Activated CD4-positive, alpha-beta T cell treated with anti-CD3 and anti-CD28 coated beads, Interleukin-2, amount 10 ng/mL, durations not matched to agents 24 days and 14 days (primary cell): Measurements from ENCODE around the gene EPHA2. TPM values are rescaled to one million over a fixed set of nuclear protein-coding genes. Genes with fewer than 3 reads are reported as not detected.
A peak's percentile ranks its signal among the peaks of the same experiment; 100 is the strongest.

Experiments
- DNase-seq: peaks from one replicate; pipeline ENCODE4 v3.0.0; 2022
- H3K27ac Mint-ChIP-seq: one replicate; pipeline ENCODE4 v1.8.0; 2022; ENCODE audit warnings: mild to moderate bottlenecking, mixed read lengths
- H3K27me3 Mint-ChIP-seq: one replicate; pipeline ENCODE4 v1.8.0; 2022; ENCODE audit warnings: mixed read lengths
- H3K36me3 Mint-ChIP-seq: one replicate; pipeline ENCODE4 v1.8.0; 2022; ENCODE audit warnings: low read depth, mild to moderate bottlenecking, mixed read lengths
- H3K4me1 Mint-ChIP-seq: one replicate; pipeline ENCODE4 v1.8.0; 2021; ENCODE audit warnings: mixed read lengths
- H3K4me3 Mint-ChIP-seq: one replicate; pipeline ENCODE4 v1.8.0; 2022; ENCODE audit warnings: mild to moderate bottlenecking, moderate library complexity, mixed read lengths
- H3K9me3 Mint-ChIP-seq: one replicate; pipeline ENCODE4 v1.8.0; 2021; ENCODE audit warnings: mixed read lengths
- intact Hi-C: fragments of 100-400 bp; cut with micrococcal nuclease; formaldehyde crosslinking; loops from one replicate; pipeline ENCODE4 v1.15.1; 2023
- total RNA-seq: library from RNA; stranded (reverse); gene quantifications from 2 replicates; pipeline ENCODE4 v1.2.3, GENCODE V29; 2022

The EPHA2 gene
- total RNA-seq, 1 donor from 2014 or later: not detected

DNA sequence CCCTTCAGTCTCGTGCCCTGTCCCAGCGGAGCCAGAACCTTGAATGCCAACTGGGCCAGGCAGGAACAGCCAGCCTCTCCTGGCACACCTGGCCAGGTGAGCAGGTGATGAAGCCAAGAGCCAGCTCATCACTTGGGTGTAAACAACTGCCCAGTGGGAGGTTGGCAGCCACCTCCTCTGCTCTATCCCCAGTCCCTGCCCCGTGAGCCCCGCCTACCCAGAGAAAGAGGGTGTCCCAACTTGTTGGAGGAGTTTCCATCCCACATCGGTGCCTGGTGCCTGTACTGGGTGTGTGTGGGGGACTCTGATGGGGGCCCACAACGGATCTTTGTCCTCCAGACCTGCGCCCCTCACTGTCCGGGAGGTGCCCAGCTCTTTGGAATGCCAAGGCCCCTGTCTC is 64.6 kb downstream of the EPHA2 start:
- H3K36me3 Mint-ChIP-seq: no peaks in the 10 kb centered on the region
- intact Hi-C loops: no loop called here
- H3K4me1 Mint-ChIP-seq: no peaks in the 10 kb centered on the region
- H3K9me3 Mint-ChIP-seq: no peaks in the 10 kb centered on the region
- DNase-seq: no peak
- H3K27me3 Mint-ChIP-seq: peaks cover 7% of the 10 kb centered on the region
- no peak overlapping the region for H3K4me3 Mint-ChIP-seq
- no peak overlapping the region for H3K27ac Mint-ChIP-seq

DNA sequence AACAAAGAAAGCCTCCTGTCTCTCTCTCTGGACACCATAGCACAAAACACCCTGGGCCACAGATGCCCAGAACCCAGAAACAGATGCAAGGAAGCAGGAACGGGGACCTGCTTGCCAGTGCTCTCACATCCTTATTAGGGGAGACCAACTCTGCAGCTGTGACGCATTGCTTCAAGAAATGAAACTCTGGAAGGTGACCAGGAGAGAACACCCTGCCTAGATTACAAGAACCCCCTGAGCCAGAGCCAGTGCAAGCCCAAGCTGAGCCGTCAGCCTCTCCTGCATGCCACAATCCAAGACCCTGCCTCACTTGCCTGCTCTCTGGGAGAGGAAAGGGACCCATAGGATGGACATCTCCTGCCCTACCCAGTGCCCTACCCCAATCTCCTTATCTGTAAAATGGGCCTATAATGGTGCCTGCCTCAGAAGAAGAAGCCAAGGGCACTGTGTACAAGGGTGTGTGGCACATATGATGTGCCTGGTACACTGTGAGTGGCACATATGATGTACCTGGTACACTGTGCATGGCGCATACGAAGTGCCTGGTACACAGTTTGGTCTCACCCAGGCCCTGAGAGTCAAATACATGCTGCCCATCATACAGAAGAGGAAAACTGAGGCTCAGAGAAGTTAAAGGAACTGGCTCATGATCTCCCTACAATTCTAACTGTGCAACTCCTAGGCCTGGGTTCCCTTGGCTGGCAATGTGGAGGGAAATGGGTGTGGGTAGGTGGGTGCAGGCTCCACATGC is 65.6 kb downstream of the EPHA2 start:
- Mint-ChIP-seq H3K9me3 (no peaks in the 10 kb centered on the region), H3K27me3 (peaks cover 6% of the 10 kb centered on the region), H3K27ac (no peak overlapping the region), H3K36me3 (no peaks in the 10 kb centered on the region), H3K4me1 (no peaks in the 10 kb centered on the region), H3K4me3 (no peak overlapping the region)
- no peak for DNase-seq
- intact Hi-C loops: no loop called here

DNA sequence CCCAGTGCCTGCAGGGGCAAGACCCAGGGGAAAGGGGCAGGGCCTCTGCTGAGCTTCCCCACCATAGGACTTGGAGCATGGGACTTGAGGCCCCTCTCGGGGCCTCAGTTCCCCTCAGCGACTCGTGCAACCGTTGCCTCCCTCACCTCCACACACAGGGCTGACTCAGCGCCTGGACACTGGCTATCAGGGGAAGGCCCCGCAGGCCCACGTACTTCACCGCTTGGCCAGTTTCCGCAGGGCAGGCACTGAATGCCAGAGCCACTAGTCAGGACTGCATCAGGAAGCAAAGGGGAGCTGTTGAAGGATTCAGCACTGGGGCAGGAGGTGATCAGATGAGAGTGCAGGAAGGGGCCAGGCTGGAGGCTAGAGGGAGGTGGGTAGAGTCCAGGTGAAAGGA is 66.9 kb downstream of the EPHA2 start:
- H3K4me3 Mint-ChIP-seq: no peak overlapping the region
- no peak overlapping the region for H3K27ac Mint-ChIP-seq
- H3K4me1 Mint-ChIP-seq: no peaks in the 10 kb centered on the region
- H3K9me3 Mint-ChIP-seq: no peaks in the 10 kb centered on the region
- no peaks in the 10 kb centered on the region for H3K36me3 Mint-ChIP-seq
- DNase-seq: no peak
- intact Hi-C loops: no loop called here
- H3K27me3 Mint-ChIP-seq: peaks cover 4% of the 10 kb centered on the region

DNA sequence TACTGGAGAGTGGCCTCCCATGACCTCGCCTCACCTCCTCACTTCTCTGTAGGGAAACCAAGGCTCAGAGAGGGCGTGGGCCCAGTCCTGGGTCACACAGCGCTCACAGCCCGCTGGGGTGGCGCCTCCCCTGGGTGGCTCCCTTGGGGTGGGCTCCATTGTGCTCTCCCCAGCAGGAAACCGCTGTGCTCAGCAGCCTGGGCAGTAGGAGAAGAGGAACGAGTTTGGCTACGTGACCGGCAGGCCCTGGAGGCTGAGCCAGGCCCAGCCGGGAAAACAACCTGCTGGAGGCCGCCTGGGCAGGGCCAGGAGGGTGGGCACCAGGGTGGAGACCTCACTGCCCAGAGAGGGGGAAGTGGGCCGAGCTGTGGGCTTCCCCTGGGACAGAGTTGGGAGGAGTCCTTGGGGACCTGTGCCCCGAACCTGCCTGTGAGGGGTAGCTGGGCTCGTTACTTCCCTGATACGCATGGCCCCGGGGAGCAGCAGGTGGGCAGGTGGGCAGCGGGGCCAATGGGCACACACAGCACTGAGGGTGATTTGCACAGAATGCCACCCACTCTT is 67.4 kb downstream of the EPHA2 start:
- H3K4me1 Mint-ChIP-seq: no peaks in the 10 kb centered on the region
- H3K27ac Mint-ChIP-seq: no peak overlapping the region
- H3K4me3 Mint-ChIP-seq: no peak overlapping the region
- no peak for DNase-seq
- H3K9me3 Mint-ChIP-seq: no peaks in the 10 kb centered on the region
- intact Hi-C loops: no loop called here
- peaks cover 2% of the 10 kb centered on the region for H3K27me3 Mint-ChIP-seq
- H3K36me3 Mint-ChIP-seq: no peaks in the 10 kb centered on the region

DNA sequence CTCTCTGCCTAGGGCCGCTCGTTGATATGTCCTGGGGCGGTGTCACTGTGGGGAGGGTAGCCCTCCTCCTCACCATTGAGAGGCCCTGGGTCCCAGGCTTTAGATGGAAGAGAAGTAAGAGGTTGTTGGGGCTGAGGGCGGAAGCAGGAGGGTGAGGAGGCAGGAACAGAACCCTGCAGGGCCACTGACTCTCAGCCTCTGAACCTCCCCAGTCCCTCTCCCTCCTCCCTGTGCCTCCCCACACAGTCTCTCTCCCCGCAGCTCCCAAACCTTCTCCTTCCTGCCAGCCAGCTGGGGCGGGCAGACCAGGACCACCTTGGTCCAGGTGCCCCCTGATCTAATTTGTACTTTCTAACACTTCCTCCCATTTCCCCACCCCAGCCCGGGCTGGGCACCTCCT is 68.1 kb downstream of the EPHA2 start:
- no peak for DNase-seq
- Mint-ChIP-seq H3K9me3 (no peaks in the 10 kb centered on the region), H3K36me3 (no peaks in the 10 kb centered on the region), H3K27ac (no peak overlapping the region), H3K27me3 (peaks cover 2% of the 10 kb centered on the region), H3K4me3 (no peak overlapping the region), H3K4me1 (no peaks in the 10 kb centered on the region)
- intact Hi-C loops: no loop called here

DNA sequence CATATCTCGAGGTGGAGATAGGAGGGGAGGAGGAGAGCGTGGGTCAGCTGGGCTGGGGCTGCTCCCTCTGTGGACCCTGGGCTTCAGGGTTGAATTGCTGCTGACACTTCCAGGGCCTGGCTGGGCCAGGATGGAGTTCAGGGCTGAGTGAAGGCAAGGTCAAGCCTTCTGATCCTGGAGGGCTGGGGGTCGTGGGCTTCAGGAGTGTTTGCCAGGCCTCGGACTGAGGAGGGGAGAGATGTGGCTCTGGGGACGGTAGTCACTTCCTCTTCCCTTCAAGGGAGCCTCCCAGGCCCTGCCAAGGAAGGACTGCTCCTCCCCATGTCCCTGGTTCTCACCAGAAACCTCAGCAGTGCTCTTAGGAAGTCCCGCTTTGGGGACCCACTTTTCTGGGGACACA is 70.3 kb downstream of the EPHA2 start:
- H3K4me1 Mint-ChIP-seq: no peaks in the 10 kb centered on the region
- intact Hi-C loops: no loop called here
- no peaks in the 10 kb centered on the region for H3K9me3 Mint-ChIP-seq
- no peaks in the 10 kb centered on the region for H3K36me3 Mint-ChIP-seq
- H3K27me3 Mint-ChIP-seq: peaks cover 2% of the 10 kb centered on the region
- no peak overlapping the region for H3K4me3 Mint-ChIP-seq
- H3K27ac Mint-ChIP-seq: no peak overlapping the region
- DNase-seq: no peak

DNA sequence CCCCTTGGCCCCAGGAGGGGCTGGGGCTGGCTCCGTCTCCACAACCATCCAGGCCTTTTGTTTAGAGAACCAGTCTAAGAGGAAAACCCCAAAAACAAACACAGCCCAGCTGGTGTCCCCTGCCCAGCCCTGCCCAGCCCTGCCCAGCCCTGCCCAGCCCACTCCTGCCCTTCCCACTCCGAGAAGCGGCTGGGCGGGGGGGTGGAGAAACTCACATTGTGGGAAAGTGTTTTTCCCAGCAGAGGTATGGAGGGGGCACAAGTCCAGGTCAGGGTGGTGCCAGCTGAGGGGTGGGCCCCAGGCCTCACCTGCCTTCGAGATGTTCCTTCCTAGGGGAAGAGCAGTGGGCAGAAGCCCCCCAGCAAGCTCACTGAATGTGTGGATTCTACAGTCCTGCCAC is 72.4 kb downstream of the EPHA2 start:
- H3K4me3 Mint-ChIP-seq: no peak overlapping the region
- intact Hi-C loops: no loop called here
- peaks cover 2% of the 10 kb centered on the region for H3K27me3 Mint-ChIP-seq
- H3K4me1 Mint-ChIP-seq: peaks cover 6% of the 10 kb centered on the region
- no peaks in the 10 kb centered on the region for H3K9me3 Mint-ChIP-seq
- H3K36me3 Mint-ChIP-seq: no peaks in the 10 kb centered on the region
- no peak overlapping the region for H3K27ac Mint-ChIP-seq
- DNase-seq: no peak

DNA sequence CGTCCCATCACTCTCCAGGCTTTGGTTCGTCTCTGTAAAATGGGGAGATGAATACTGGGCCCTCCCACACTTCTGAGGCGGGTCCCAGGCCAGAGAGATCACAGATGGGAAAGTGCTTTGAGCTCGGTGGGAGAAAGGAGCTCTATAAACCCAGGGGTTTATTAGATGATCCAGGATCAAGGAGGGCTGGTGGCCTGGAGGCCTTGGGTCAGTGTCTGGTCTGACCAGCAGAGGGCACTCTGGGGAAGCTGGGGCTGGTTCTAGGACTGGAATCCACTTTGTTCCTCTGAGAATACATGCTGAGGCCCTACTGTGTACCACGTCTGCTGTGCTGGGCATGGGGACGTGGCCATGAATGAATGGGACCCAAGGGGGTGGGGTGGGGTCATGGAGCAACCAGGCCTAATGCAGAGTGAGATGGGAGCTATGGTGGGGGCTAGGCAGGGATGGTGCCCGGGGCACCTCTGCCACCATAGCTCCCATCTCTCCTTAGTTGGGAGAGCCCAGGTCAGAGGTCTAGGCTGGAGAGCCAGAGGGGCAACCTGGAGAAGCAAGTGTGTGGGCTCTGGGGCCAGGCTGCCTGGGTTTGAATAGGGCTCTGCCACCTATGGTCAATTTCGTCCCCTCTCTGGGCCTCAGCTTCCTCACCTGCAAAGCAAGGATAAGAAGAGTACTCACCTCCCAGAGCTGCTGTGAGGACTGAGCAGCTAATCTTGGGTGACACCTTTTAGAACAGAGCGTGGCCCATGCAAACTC is 73.4 kb downstream of the EPHA2 start:
- no peaks in the 10 kb centered on the region for H3K9me3 Mint-ChIP-seq
- H3K4me1 Mint-ChIP-seq: peaks cover 9% of the 10 kb centered on the region
- DNase-seq: peak; percentile 90
- no peak overlapping the region for H3K4me3 Mint-ChIP-seq
- no peaks in the 10 kb centered on the region for H3K27me3 Mint-ChIP-seq
- no peaks in the 10 kb centered on the region for H3K36me3 Mint-ChIP-seq
- H3K27ac Mint-ChIP-seq: peak overlapping the region; percentile 60
- intact Hi-C loops: no loop called here

DNA sequence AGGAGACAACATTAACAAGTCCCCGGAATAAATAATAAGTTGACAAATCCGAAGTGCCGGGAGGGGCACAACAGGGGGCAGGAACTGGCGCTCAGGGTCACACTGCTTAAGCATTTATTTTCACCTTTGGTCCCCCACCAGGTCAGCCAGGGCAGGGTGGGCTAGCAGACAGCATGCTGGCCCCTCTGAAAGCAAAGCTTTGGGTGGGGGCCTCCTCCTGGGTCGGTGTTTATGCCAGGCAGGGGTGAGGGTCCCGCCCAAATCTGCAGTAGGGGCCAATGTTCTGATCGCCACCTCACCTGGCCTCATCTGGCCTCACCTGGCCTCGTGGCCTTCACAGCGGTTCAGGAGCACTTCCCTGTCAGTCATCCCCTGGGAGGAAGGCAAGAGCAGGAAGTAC is 74.2 kb downstream of the EPHA2 start:
- intact Hi-C loops: no loop called here

DNA sequence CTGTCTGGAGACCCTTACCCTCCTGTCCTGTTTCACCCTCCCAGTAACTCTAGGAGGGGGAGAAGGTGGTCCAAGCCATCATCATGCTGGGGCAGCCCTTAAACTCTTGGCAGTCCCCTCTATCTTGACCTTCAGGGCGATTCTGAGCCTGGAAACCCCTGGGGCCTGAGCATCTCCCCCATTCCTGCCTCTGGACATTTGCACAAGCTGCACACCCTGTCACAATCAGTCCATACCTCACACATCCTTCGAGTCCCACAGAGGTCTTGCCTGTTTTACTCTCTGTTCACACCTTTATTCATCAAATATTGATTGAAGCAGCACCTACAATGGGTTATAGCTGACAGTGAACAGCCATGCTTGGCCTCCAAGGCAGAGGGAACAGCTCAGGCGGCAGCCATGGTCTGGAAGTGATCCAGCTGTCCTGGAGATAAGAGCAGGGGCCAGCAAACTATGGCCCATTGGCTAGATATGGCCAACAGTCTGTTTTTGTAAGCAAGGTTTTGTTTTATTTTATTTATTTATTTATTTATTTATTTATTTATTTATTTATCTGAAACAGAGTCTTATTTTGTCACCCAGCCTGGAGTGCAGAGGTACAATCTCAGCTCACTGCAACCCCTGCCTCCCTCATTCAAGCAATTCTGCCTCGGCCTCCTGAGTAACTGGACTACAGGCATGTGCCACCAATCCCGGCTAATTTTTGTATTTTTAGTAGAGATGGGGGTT is 75.3 kb downstream of the EPHA2 start:
- intact Hi-C loops: no loop called here
- no peak overlapping the region for H3K4me3 Mint-ChIP-seq
- DNase-seq: no peak
- H3K4me1 Mint-ChIP-seq: peaks cover 9% of the 10 kb centered on the region
- no peak overlapping the region for H3K27ac Mint-ChIP-seq
- no peaks in the 10 kb centered on the region for H3K9me3 Mint-ChIP-seq
- H3K27me3 Mint-ChIP-seq: no peaks in the 10 kb centered on the region
- H3K36me3 Mint-ChIP-seq: no peaks in the 10 kb centered on the region

More for the DNA sequence above, 74.2 kb downstream of the EPHA2 start:
- Mint-ChIP-seq H3K9me3 (no peaks in the 10 kb centered on the region), H3K27me3 (no peaks in the 10 kb centered on the region), H3K4me3 (no peak overlapping the region), H3K4me1 (peaks cover 9% of the 10 kb centered on the region), H3K36me3 (no peaks in the 10 kb centered on the region), H3K27ac (no peak overlapping the region)
- no peak for DNase-seq

DNA sequence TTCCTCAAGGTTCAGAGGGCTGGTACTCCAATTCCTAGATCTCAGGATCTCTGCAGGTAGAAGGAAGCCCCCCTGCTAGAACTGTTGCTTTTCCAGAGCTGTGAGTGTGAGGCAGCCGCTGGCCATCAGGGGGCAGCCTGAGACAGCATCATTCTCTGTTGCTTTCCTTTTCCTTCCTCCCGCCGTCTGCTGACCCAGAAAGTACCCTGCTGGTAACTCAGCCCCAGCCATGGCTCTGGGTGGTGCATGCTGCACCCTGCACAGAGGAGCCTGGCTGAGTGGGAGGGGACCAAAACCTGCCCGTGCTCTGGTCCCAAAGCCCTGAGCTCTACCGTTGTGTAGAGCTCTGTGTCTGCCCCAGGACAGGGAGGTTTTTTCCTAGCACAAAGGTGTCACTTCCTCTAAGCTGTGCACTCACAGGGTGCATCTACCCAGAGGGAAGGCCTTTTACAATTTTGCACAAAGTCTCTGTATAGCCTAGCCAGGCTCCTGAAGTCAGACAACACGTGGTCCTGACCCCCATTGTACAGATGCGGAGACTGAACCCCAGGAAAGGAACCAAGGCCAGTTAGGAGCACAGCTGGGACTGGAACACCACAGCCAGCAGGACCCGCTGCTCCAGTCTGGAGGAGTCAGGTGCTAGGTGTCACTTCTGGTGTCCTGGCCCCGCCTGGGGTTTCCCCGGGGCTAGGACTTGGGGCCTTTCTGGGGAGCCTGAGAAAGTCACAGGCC is 76.8 kb downstream of the EPHA2 start:
- Mint-ChIP-seq H3K4me1 (peaks cover 12% of the 10 kb centered on the region), H3K4me3 (peak overlapping the region; percentile 75), H3K27me3 (peaks cover 6% of the 10 kb centered on the region), H3K9me3 (no peaks in the 10 kb centered on the region), H3K27ac (peak overlapping the region; percentile 87), H3K36me3 (no peaks in the 10 kb centered on the region)
- DNase-seq: peak; percentile 93
- intact Hi-C loops: loop anchor here (1.0 to 10.0 kb wide), 3 partner anchors 108 to 286 kb away; partner anchors contain the start of gene SZRD1

DNA sequence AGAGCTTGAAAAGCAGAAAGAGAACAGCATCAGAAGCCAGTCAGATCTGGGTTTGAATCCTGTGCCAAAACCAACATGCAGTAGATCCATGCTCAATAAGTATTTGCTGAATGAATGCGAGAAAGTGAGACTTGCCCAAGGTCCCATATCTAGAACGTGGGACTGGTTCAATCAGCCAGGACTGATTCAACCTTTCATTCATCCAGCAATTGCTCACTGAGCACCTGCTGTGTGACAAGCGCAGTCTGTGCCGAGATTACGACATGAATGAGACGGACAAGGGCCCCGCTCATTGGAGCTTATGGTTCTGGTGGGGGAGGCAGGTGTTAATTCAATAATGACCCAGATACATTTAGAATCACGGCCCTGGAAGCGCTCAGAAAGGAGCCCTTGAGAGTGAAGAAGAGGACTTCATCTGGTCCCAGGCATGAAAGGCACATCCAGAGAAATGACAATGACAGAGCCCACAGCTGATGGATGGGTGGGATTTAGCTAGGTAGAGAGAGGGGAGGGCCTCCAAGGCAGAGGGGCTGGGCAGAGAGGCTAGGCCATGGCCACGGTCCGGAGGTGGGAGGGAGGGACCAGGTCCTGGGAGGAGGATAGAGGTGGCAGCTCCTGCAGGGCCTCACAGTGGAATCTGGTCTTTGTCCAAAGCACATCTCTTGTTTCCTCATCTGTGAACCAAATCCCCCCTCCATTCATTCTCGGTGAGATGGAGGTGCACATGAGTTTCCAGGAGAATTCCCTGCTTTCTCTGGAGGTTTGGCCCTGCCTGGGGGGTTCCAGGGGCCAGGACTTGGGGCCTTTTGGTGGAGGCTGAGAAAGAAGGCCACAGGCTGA is 78.2 kb downstream of the EPHA2 start:
- no peak for DNase-seq
- Mint-ChIP-seq H3K9me3 (no peaks in the 10 kb centered on the region), H3K27me3 (peaks cover 13% of the 10 kb centered on the region), H3K36me3 (no peaks in the 10 kb centered on the region), H3K4me3 (no peak overlapping the region), H3K27ac (no peak overlapping the region), H3K4me1 (peaks cover 17% of the 10 kb centered on the region)
- intact Hi-C loops: loop anchor here (10.0 kb wide), 1 partner anchor 287 kb away; the partner anchor contains the start of gene SZRD1
